DMS114 treated with DMSO at 0.1 percent for 48 hours (cell line): ENCODE data around the gene DBN1.
"Not testable (repeated sequence)": the region's sequence is repeated elsewhere in the genome, so short reads cannot be mapped to it uniquely, and the experiment has no call there.

Experiments
- DNase-seq: peaks from one replicate; lab custom pipeline; 2025; ENCODE audit not compliant: unreplicated experiment; lab: John Stamatoyannopoulos, UW

DBN1 gene

DNA sequence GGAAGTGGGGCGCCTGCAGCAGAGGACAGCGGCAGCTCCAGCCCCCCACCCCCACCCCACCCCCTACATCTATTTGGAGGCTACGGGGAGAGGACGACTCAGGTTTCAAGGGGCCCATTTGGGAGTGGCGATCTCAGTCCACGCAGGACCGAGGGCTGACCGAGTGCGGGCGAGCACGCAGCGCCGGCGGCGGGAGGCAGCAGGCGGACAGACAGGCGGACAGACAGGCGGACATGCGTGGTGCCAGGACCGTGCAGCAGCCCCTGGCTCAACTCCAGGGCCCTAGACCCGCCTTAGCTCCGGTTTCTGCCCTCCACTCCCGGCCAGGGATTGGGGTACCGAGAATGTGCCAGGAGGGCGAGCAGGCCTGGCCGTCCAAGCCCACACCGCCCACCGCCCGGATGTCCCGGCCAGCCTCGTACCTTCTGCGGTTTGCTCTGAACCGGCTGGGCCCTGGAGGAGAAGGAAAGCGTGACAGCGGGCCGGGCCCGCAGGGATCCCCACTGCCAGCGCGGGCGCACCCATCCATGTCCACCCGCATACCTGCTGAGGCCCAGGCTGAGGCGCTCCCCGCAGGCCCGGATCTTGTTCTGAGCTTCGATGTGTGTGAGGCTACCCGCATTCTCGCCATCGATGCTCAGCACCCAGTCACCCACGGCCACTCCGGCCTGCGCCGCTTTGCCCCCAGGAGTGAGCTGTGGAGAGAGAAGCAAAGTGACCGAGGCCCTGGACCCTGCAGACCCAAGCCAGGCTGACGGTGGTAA is 18.7 kb upstream of the DBN1 start:
- no peak for DNase-seq

- DNase-seq, result peak; percentile 22
Observed at GRCh38 chr5:177491429-177491945, 18.1 kb upstream of the DBN1 start.

DNA sequence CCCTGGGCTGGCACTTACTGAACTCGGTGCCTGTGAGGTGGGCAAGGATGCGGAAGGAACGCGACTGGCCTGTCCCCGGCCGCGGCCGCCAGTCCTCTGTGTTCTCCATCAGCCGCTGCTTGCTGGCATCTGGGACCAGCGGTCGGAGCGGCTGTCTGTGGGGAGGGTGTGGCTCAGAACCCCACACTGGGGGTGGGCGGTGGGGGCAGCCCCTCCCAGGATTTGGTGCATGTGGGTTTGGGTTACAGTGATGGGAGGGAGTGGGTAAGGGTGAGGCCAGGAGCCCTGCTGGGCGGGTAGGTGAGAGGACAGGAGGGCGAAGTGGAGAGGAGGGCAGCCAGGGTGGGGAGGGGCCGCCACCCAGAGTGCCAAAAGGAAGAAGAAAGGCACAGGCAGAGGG is 17.6 kb upstream of the DBN1 start:
- no peak for DNase-seq

- DNase-seq, result no peak
Observed at GRCh38 chr5:177490311-177490991, 17.0 kb upstream of the DBN1 start.

GRCh38 chr5:177489119-177489716 is 15.8 kb upstream of the DBN1 start:
- no peak for DNase-seq

DNA sequence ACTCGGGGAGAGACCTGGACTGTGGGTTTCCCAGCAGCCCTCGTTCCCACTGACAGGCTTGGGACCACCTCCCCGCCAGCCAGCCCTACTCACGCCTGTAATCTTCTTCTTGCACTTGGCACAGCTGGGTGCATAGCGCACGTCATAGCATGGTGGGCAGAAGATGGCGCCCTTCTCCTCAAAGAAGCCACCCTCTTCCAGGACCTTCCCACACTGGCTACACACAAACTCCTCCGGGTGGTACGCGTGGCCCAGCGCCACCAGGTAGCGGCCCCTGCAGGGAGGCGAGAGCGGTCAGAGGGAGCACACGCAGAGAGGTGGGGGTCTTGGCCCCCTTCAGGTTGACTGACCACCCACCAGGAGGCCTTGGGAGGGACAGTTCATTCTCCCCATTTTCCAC is 14.5 kb upstream of the DBN1 start:
- no peak for DNase-seq

GRCh38 chr5:177487144-177487543 is 13.7 kb upstream of the DBN1 start:
- no peak for DNase-seq

DNA sequence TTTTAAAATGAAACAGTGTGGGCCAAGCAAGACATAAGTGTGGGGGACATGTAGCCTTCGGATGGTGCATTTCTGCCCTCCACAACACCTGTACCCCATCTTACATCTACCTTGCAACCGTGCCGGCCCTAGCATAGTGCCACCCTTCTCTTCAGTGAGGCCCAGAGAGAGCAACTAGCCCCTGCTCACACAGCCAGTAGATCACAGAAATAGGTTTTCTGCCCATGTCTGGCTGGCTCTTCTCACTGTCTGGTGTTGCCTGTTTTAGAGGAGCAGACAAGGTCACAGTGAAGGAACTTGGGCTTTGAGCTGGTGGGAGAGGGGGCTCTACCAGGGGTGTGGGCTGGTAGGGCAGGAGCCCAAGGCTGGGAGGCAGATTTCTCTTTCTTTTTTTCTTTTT is 12.8 kb upstream of the DBN1 start:
- no peak for DNase-seq

DNA sequence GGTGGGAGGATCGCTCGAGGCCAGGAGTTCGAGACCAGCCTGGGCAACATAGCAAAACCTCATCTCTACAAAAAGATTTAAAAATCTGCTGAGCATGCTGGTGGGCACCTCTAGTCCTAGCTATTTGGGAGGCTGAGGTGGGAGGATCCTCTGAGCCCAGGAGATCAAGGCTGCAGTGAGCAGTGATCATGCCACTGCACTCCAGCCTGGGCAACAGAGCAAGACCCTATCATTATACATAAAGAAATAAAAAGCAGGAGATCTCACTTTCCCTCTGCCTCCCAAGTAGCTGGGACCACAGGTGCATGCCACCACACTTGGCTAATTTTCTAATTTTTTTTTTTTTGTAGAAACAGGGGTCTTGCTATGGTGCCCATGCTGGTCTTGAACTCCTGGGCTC is 12.3 kb upstream of the DBN1 start:
- DNase-seq, result not testable (repeated sequence)

DNA sequence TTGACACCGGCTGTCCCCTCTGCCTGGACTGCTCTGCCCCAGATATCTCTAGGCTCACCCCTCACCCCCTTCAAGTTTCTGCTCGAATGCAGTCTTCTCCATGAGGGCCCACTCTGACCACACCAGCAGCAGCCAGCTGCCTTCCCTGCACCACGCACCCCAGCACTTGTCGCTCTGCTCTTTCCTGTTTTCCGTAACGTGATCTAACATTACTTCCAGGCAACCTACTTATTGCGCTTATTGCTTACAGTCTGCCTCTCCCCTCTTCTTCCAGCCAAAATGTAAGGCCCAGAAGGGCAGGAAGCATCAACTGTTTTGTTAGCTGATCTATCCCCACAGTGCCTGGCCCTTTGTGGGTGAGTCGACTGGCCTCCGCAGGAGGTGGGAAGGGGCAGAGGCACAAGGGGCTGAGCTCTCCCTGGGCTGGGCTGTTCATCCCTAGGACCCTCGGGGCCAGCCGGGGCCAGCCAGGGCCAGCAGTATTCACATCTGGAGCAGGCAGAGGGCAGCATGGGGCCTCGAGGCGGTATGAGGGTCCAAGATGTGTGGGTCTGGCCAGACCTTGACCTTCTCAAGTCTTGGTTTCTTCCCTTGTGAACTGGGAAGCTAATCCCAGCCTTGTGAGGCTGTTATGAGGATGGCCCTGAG is 11.6 kb upstream of the DBN1 start:
- no peak for DNase-seq

DNA sequence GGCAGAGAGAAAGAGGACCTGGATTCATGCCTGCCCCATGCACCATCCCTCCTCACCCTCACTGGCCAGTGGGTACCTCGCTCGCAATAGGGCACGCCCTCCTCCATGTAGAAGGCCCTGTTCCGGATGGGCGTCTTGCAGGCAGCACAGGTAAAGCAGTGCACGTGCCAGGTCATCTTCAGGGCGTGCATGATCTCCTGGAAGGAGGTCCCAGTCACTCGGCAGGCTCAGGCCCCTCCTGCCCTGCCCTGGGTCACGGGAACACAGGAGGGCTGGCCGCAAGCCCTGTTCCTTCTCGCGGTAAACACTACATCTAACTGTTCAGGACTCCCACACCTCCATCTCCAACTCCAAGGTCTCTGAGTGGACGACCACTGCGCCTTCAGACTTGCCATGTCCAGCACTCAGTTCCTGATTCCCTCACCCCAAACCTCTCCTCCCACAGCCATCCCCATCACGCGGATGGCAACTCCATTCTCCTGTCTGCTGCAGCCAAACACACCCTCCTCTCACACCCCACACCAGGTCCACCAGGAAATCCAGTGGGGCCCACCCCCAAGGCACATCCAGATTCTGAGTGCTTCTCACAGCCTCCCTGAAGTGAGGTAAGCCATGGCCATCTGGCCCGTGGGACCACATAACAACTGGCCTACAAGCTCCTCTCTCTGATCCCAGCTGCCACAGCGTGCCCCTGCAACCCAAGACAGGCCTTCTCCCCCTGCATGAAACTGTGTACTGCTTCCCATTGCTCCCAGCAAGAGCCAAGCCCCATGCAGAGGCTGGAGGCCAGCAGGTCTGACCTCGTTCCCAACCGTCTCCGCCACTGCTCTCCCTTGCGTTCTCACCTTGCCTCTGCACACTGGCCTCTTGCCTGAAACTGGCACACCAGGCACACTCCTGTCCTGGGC is 10.8 kb upstream of the DBN1 start:
- DNase-seq, result no peak

DNA sequence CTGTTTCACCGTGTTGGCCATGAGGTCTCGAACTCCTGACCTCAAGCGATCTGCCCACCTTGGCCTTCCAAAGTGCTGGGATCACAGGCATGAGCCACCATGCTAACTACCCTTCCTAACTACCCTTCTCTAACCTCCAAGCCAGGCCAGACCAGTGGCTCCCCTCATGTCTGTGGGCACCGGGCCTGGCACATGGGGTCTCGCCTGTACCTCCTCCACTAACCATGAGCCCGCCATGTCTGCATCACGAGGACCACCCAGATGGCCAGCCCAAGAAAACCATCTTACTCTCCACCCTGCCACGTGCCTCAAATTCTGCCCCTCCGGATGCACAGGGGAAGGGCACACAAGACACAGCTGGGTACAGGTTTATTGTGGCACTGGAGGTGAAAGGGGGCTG is 9.6 kb upstream of the DBN1 start:
- DNase-seq, result no peak

DNA sequence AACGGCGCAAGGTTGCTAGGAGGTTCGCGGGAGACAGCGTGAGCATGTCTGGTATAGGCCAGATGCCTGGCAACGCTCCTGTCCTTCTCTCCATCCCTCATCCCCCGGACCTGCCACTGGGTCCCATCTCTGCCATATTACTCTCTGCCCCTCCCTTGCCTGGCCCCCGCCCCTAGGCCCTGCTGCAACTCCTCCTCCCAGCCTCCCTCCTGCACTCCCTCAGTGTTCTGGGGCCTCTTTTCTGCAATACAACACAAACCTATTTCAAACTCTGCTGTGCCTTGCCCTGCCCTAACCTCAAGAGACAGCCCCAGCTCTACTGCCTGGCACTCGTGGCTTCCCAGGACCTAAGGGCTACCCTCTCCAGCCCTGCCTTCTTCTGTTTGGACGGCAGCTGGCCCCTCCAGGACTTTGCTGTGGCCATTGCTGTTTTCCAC is 8.9 kb upstream of the DBN1 start:
- no peak for DNase-seq

GRCh38 chr5:177479774-177480173 is 6.3 kb upstream of the DBN1 start:
- DNase-seq, result no peak

GRCh38 chr5:177478711-177479646 is 5.5 kb upstream of the DBN1 start:
- no peak for DNase-seq

GRCh38 chr5:177477701-177478477 is 4.5 kb upstream of the DBN1 start:
- DNase-seq, result no peak

- no peak for DNase-seq
Observed at GRCh38 chr5:177476531-177477233, 3.2 kb upstream of the DBN1 start.
